Omental fat pad (tissue), 4 donors: Measurements from ENCODE around the gene AGBL4. TPM values are rescaled to one million over a fixed set of nuclear protein-coding genes. Genes with fewer than 3 reads are reported as not detected.

Experiments used
- ATAC-seq: fragments of 150-250 bp; one replicate; pipeline ENCODE4 v1.9.1; 2016; ENCODE audit warnings: mild to moderate bottlenecking, moderate library complexity; ENCODE audit not compliant: low FRiP score
- DNase-seq: peaks from one replicate; pipeline ENCODE4 v3.0.0-alpha.2; 2019; ENCODE audit warnings: low spot score
- CTCF ChIP-seq, 3 donors: fragments of 450-650 bp; IDR thresholded peaks; one replicate each; pipeline ENCODE4 v1.5.1; 2016 to 2017; ENCODE audit warnings: antibody characterized with exemption in 3 of 3, mild to moderate bottlenecking in 3 of 3, moderate library complexity in 2 of 3
- total RNA-seq, 4 donors: library from RNA; depleted of rRNA; stranded (reverse); fragments of >200 nt; gene quantifications; one replicate each; pipeline ENCODE4 v1.1.0, GENCODE V29; 2016

AGBL4 gene
- total RNA-seq, 4 donors from 2014 or later = 0.31 to 1.1 (median 0.50) TPM

- no peak for ATAC-seq
- TF ChIP-seq CTCF (IDR thresholded peaks at IDR 0.05) = no peak
These were observed 911.8 kb downstream of the AGBL4 start for GRCh38 chr1:49111931-49112330.

GRCh38 chr1:49106445-49106844 is 917.3 kb downstream of the AGBL4 start:
- DNase-seq (no peak), ATAC-seq (no peak)
- no peak for TF ChIP-seq CTCF (IDR thresholded peaks at IDR 0.05)

More at GRCh38 chr1:49111931-49112330, 911.8 kb downstream of the AGBL4 start:
- no peak for DNase-seq

- ATAC-seq (no peak), DNase-seq (no peak)
- TF ChIP-seq CTCF (IDR thresholded peaks at IDR 0.05) = no peak
These were observed 919.2 kb downstream of the AGBL4 start for GRCh38 chr1:49104575-49104974.

GRCh38 chr1:49102752-49103151 is 921.0 kb downstream of the AGBL4 start:
- ATAC-seq = no peak
- no peak for DNase-seq
- TF ChIP-seq CTCF (IDR thresholded peaks at IDR 0.05) = no peak

- no peak for DNase-seq
- no peak for TF ChIP-seq CTCF (IDR thresholded peaks at IDR 0.05)
- ATAC-seq = no peak
These were observed 924.9 kb downstream of the AGBL4 start for GRCh38 chr1:49098866-49099265.

GRCh38 chr1:49086327-49086726 is 937.4 kb downstream of the AGBL4 start:
- ATAC-seq (no peak), DNase-seq (no peak)
- TF ChIP-seq CTCF (IDR thresholded peaks at IDR 0.05) = no peak

- no peak for ATAC-seq
- DNase-seq = no peak
- TF ChIP-seq CTCF (IDR thresholded peaks at IDR 0.05) = no peak
These were observed 938.7 kb downstream of the AGBL4 start for GRCh38 chr1:49085079-49085478.
